ENCODE data around the gene TREX2.

- TF ChIP-seq CTCF (IDR thresholded peaks at IDR 0.05) = no peak
- no peak for TF ChIP-seq POLR2A (IDR thresholded peaks at IDR 0.05)
Observed at GRCh38 chrX:153475751-153476281, 30.0 kb upstream of the TREX2 start.

Data from heart left ventricle (tissue), 13 donors.